ENCODE measurements around the gene MINDY3.
"Not testable (repeated sequence)": the region's sequence is repeated elsewhere in the genome, so short reads cannot be mapped to it uniquely, and the experiment has no call there.

The MINDY3 gene

DNA sequence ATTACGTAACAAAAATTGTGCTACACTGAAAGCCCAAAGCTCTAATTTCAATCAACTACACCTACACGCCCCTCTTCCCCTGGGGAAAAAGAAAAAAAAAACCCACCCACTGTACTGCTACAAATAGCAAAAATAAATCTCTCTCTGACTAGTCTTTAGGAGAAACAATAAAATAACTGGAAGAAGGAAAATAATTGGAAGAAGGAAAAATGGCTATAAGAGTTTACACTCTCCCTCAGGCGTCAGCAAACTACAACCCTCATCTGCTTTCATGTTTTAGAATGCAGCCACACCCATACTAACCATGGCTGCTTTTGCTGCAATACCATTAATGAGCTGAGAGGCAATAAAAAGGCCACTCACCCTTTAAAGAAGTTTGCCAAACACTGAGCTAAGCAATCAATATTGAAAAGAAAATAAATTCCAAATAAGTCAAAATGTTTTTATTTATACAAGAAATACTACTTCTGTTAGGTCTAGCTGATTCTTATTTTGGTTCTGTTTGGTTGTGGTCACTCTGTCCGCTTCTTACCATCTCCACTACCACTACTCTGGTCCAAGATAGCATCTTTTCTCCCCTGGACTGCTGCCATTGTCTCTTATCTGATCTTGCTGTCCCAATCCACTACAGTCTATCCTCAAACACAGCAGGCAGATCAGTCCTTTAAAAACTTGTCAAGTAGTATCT is 3.8 kb downstream of the MINDY3 start:
- no peak for DNase-seq (ENCODE audit: low read depth)

GRCh38 chr10:15853800-15854199 is 6.5 kb downstream of the MINDY3 start:
- DNase-seq (ENCODE audit: low read depth), result no peak

DNA sequence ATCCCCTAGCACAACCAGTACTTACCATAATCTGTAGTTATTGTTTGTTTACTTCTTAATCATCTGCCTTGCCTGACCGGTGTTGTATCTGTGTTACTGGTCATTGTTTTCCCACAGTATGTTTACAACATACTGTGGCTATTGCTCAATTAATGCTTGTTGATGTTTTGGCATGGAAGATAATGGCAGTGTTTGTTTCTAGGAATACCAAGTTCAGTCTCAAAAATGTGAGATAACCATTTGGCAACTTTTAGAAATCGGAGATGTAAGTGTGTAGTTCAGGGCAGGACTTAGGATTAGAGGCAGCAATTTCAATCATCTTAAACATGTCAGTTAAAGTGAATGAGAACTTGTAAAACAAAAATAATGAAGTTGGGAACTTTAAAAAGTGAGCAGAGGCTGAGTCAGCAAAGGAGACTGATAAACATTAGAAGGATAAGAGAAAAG is 8.2 kb downstream of the MINDY3 start:
- no peak for DNase-seq (ENCODE audit: low read depth)

DNA sequence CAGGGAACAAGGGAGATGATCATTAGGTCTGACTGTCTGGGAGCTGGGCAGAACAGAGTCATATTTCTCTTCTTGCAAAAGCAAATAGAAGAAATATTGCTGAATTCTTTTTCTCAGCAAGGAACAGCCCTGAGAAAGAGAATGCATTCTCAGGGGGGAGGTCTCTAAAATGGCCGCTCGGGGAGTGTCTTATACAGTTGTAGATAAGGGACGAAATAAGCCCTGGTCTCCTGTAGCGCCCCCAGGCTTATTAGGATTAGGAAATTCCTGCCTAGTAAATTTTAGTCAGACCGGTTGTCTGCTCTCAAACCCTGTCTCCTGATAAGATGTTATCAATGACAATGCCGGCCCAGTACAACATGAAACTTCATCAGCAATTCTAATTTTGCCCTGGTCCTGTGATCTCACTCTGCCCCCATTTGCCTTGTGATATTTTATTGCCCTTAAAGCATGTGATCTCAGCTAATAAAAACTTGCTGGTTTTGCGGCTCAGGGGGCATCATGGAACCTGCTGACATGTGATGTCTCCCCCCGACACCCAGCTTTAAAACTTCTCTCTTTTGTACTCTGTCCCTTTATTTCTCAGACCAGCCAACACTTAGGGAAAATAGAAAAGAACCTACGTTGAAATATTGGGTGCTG is 9.8 kb downstream of the MINDY3 start:
- DNase-seq (ENCODE audit: low read depth), result not testable (repeated sequence)

DNA sequence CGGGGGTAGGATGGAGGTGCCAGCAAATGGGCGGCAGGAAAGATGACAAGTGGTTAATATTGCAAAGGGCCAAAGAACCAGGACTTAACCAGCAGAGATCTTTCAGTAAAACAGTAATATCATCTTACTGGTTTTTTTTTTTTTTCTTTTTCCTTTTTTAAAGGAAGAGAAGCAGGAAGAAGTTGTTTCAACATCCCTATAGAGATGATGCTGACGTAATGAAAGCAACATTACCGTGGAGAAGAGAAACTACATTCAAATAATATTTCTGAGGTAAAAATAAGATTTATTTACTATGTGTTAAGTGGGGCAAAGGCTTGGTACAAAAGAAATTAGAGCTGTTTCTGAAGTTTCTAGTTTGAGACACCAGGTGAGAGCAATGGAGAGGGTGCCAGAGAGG is 11.0 kb downstream of the MINDY3 start:
- no peak for DNase-seq (ENCODE audit: low read depth)

- no peak for DNase-seq (ENCODE audit: low read depth)
Observed at GRCh38 chr10:15847481-15847880, 12.8 kb downstream of the MINDY3 start.

DNA sequence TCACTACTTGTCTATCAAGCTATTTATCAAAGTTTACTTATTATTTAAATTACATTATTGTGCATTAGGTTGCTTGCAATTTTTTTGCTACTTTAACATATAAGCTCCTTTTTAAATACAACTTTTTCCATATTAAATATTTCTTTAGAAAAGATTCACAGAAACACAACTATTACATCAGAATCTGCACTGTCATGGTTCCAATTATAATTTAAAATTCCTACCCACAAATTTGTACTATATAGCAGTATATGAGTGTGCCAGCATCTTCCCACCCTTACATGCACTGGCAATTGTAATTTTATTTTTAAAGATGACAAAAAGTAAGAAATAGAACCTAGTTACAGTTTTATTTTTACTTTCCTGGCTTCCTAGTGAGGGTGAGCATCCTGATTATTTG is 15.8 kb downstream of the MINDY3 start:
- DNase-seq (ENCODE audit: low read depth), result no peak

- DNase-seq (ENCODE audit: low read depth), result no peak
Observed at GRCh38 chr10:15843695-15844094, 16.6 kb downstream of the MINDY3 start.

GRCh38 chr10:15842556-15843169 is 17.6 kb downstream of the MINDY3 start:
- no peak for DNase-seq (ENCODE audit: low read depth)

- DNase-seq (ENCODE audit: low read depth), result no peak
Observed at GRCh38 chr10:15841696-15842095, 18.6 kb downstream of the MINDY3 start.

DNA sequence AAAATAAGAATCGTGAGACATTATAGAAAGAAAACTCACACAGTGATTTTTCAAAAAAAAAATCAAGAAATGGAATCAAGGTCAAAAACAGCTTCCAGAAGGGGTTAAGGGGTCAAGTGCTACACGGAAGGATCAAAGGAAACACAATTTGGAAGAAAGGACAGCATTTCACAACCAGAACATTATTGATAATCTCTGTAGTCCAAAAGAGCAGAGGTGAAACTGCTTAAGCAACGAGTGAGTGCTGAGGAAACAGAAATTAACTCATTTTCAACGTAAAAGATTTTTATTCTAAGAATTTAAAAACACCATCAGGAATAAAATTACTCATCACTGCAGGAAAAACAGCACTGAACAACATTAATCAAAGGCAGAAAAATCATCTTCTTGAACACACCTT is 23.5 kb downstream of the MINDY3 start:
- no peak for DNase-seq (ENCODE audit: low read depth)

DNA sequence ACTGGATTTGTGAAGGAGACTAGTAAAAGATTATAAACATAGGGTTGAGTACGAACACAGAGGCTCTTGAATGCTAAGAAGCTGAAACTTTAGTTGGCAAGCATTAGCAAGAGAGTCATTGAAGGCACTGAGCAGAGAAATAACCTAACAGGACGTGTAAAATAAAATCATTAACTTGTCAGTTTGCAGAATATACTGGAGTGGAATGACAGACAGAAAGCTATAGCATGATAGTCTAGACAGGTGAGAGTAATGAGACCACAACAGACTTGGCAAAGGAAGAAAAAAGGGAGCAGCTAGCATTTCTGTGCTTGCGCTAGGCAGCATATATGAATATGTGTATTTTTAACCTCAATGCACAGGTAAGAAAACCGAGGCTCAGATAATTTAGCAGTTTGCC is 30.8 kb downstream of the MINDY3 start:
- DNase-seq (ENCODE audit: low read depth), result no peak

- DNase-seq (ENCODE audit: low read depth), result no peak
Observed at GRCh38 chr10:15824498-15824897, 35.8 kb downstream of the MINDY3 start.

GRCh38 chr10:15822131-15822530 is 38.2 kb downstream of the MINDY3 start:
- DNase-seq (ENCODE audit: low read depth), result no peak

DNA sequence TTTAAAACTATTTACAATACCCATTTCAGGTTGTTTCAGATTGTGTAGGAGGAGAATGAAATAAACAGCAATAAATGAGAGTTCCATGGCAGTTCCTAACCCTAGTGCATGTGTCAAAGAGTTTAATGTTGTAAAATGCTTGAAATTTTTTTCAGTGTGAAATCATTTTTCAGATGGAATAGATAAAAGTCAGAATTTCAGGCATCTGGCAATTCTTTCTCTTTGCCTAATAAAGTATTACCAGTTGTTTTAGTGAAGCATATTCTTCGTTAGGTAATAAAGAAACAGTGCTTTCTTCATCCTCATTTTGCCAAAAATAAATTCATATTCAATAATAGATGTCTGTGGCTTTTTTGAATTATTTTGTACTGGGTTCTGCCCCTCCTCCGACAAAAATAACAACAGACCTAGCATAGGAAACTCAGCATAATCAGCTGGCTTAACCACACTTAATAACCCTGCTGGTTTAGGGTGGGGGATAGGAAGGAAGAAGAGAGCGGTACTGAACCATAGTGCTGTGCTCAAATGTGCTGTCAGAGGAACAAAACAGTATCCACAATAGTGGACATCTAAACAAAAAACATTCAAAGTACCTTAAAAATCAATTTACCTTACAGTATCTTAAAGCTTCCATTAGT is 39.1 kb downstream of the MINDY3 start:
- DNase-seq (ENCODE audit: low read depth), result no peak

GRCh38 chr10:15817409-15818046 is 42.8 kb downstream of the MINDY3 start:
- DNase-seq (ENCODE audit: low read depth), result no peak

DNA sequence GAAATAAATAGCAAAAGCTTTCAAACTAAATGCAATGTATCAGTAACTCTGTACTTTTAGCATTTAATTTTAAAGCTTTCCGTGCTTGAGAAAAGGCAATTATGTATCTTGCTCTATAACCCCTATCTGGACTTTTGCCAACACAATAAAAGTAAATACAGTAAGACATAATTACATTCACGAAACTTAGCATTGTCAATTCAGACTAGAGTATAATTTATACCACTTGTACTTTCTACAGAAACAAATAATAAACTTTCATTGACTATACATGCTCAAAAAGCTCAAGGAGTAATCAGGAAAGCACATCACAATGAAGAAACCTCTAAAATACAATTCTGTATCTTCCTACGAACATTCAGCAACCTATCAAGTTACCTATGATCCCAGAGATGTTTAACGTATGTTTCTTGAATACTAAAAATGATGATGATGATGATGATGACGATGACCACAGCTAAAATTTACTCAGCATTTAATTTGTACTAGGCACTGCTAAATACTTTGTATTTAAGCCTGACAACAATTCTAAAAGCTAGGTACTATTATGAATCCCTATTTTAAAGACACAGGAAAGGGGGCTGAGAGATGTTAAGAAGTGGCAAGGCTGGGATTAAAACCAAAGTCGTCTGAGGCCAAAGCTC is 44.9 kb downstream of the MINDY3 start:
- no peak for DNase-seq (ENCODE audit: low read depth)

DNA sequence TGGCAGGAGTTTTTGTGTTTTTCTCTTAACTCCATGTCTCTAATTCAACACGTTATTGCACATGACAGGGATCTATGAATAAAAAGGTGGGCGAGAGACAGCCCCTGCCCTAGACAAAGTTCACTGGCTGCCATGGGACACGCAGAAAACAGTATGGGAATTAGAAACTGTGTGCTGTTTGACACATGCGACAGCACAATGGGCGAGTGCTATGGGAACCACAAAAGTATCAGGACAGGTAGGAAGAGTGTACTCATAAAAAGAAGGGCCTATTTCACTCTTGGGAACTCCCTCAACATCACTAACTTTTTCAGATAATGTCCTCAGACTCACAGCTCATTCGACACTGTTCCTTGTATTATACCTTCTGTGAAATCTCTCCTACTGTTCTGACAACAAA is 45.7 kb downstream of the MINDY3 start:
- DNase-seq (ENCODE audit: low read depth), result no peak

DNA sequence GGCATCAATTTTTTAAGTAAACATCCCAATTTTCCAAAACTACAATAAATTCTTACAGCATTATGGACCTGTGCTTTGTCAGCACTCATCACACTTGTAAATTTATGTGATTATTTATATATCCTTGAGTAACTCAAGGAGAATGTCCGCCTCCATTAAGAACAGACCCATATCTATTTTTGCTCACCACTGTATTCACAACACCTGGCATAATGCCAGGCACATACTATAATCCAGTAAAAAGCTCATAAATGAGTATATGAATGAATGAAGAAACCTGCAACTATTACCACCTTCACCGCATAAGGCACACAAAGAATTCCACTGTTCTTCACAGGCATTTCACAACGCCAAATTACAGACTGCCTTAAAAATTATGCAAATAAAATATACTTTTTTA is 46.9 kb downstream of the MINDY3 start:
- DNase-seq (ENCODE audit: low read depth), result no peak

DNA sequence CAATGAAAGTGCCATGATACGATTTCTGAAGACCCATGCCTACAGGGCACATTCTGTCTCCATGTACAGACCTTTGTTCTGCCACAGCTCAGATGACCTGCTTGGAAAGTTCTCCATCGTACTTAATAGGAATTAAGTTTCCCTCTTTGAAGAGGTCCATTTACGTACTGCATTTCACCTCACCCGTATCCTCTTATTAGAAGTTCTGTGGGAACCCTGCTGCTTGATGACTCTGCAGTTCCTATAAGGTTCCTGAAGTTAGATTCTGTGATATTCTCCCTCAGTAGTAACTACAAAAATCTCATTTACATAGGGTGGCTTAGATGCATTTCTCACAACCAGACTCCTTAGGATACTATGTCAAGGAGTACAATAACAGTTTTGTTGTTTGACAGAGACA is 50.9 kb downstream of the MINDY3 start:
- no peak for DNase-seq (ENCODE audit: low read depth)

- no peak for DNase-seq (ENCODE audit: low read depth)
Observed at GRCh38 chr10:15808204-15808797, 52.0 kb downstream of the MINDY3 start.

Measured in activated gamma-delta T cell treated with anti-CD3 and anti-CD28 coated beads, Interleukin-2, amount 50 U/mL, for 16 hours (primary cell).